MM.1S (cell line): Measurements from ENCODE around the gene IQCK.

Experiments used
- EZH2 ChIP-seq: fragments of 300-600 bp; sonication (generic); optimal IDR thresholded peaks from 2 replicates; pipeline ENCODE3; 2017; ENCODE audit warnings: low read depth, mild to moderate bottlenecking, antibody characterized with exemption, low read length, mixed read lengths
- EZH2phosphoT487 ChIP-seq: fragments of 300-600 bp; sonication (generic); IDR thresholded peaks from 2 replicates; pipeline ENCODE4 v1.6.1; 2018; ENCODE audit warnings: antibody characterized with exemption, low read length
- TF ChIP-seq, protein P1 (sequence below): fragments of 300-600 bp; sonication (generic); IDR thresholded peaks from 2 replicates; pipeline ENCODE4 v1.5.1; 2016; ENCODE audit warnings: antibody characterized with exemption, low read length, mixed read lengths

DNA sequence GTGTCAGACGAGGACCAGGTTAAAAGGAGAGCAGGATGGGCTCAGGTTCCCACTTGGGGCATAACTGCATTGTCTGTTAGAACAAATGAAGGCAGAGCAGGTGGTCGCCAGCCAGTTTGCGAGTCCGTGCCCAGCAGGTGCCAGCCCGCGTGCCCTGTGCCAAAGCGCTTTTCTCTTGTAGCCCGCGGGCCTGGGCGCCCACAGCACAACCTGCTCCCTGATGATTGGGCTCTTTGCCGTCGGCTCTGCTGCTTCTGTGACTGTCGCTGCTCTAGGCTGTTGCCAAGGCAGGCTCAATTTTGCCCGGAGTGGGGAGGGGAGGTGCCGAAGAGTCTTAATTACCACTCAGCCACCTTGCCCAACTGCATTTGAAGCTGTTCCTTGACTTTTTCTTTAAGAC is 21.1 kb upstream of the IQCK start:
- no peak for TF ChIP-seq EZH2phosphoT487
- TF ChIP-seq, protein P1, sequence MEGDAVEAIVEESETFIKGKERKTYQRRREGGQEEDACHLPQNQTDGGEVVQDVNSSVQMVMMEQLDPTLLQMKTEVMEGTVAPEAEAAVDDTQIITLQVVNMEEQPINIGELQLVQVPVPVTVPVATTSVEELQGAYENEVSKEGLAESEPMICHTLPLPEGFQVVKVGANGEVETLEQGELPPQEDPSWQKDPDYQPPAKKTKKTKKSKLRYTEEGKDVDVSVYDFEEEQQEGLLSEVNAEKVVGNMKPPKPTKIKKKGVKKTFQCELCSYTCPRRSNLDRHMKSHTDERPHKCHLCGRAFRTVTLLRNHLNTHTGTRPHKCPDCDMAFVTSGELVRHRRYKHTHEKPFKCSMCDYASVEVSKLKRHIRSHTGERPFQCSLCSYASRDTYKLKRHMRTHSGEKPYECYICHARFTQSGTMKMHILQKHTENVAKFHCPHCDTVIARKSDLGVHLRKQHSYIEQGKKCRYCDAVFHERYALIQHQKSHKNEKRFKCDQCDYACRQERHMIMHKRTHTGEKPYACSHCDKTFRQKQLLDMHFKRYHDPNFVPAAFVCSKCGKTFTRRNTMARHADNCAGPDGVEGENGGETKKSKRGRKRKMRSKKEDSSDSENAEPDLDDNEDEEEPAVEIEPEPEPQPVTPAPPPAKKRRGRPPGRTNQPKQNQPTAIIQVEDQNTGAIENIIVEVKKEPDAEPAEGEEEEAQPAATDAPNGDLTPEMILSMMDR, result no peak
- no peak for TF ChIP-seq EZH2
